HepG2 (cell line): Measurements from ENCODE around the gene RAD21L1. TPM values are rescaled to one million over a fixed set of nuclear protein-coding genes. Genes with fewer than 3 reads are reported as not detected.
A peak's percentile ranks its signal among the peaks of the same experiment; 100 is the strongest.

Experiments used
- CC2D1A ChIP-seq: sonication (generic); formaldehyde crosslinking; IDR thresholded peaks from 2 replicates; pipeline ENCODE4 v1.8.1; 2023; ENCODE audit warnings: mild to moderate bottlenecking, missing genetic modification reagents
- ELF3 ChIP-seq: IDR thresholded peaks from 2 replicates; pipeline ENCODE4 v1.6.1; 2016; ENCODE audit warnings: missing genetic modification reagents, missing compliant biosample characterization
- FOSL2 ChIP-seq: sonication (generic); formaldehyde crosslinking; IDR thresholded peaks from 2 replicates; pipeline ENCODE4 v1.4.0; 2020; ENCODE audit warnings: missing genetic modification reagents
- HOMEZ ChIP-seq: IDR thresholded peaks from 2 replicates; pipeline ENCODE4 v1.6.1; 2016; ENCODE audit warnings: low read depth
- PPARG ChIP-seq: conservative IDR thresholded peaks from 2 replicates; pipeline ENCODE4 v1.6.1; 2016; ENCODE audit warnings: missing biosample characterization, missing genetic modification reagents
- THAP9 ChIP-seq: sonication (generic); formaldehyde crosslinking; IDR thresholded peaks from 2 replicates; pipeline ENCODE4; 2020; ENCODE audit warnings: missing genetic modification reagents, mild to moderate bottlenecking, borderline replicate concordance
- ZKSCAN1 ChIP-seq: fragments of 150-350 bp; IDR thresholded peaks from 2 replicates; pipeline ENCODE4 v1.6.1; 2014; ENCODE audit warnings: low read length
- ZNF501 ChIP-seq: sonication (generic); formaldehyde crosslinking; IDR thresholded peaks from 2 replicates; pipeline ENCODE4 v1.5.1; 2020; ENCODE audit warnings: mild to moderate bottlenecking, moderate library complexity, missing genetic modification reagents
- ZNF558 ChIP-seq: sonication (generic); formaldehyde crosslinking; IDR thresholded peaks from 2 replicates; pipeline ENCODE4 v1.9.0; 2022; ENCODE audit warnings: mild to moderate bottlenecking, missing genetic modification reagents, borderline replicate concordance
- ZNF614 ChIP-seq: IDR thresholded peaks from 2 replicates; pipeline ENCODE4 v1.6.1; 2018; ENCODE audit warnings: missing biosample characterization, missing genetic modification reagents, inconsistent platforms, borderline replicate concordance
- polyA plus RNA-seq, 8 experiments: library from polyadenylated mRNA; depleted of rRNA in 3 of 8; stranded (reverse) in 7 of 8; unstranded in 1 of 8; fragments of >200 nt; fragmentation: Illumina TruSeq in 4 of 8; extraction: Trizol in 4 of 8; gene quantifications; 2 replicates each; pipeline versions ENCODE4 v1.2.1 to v1.2.3, GENCODE V29; 2011 to 2016; ENCODE audit warnings: low read depth in 4 of 8, missing spikeins in 1 of 8, mixed read lengths in 1 of 8; ENCODE audit not compliant: insufficient read depth in 1 of 8
- total RNA-seq, 5 experiments: library from RNA; depleted of rRNA; stranded (reverse); fragments of >200 nt; fragmentation: Illumina TruSeq; extraction: Trizol; gene quantifications; 2 replicates each; pipeline ENCODE4 v1.2.3, GENCODE V29; 2016; ENCODE audit warnings: low read depth in 1 of 5
- TF ChIP-seq, protein P1 (sequence below): sonication (generic); formaldehyde crosslinking; IDR thresholded peaks from 2 replicates; pipeline ENCODE4 v1.5.0; 2020; ENCODE audit warnings: mild to moderate bottlenecking, missing genetic modification reagents, moderate library complexity
- TF ChIP-seq, protein P2 (sequence below): IDR thresholded peaks from 2 replicates; pipeline ENCODE4 v1.6.1; 2016; ENCODE audit warnings: missing compliant biosample characterization, missing genetic modification reagents, borderline replicate concordance
- TF ChIP-seq, protein P3 (sequence below): sonication (generic); formaldehyde crosslinking; IDR thresholded peaks from 2 replicates; pipeline ENCODE4 v1.4.0; 2020; ENCODE audit warnings: mild to moderate bottlenecking, missing genetic modification reagents
- TF ChIP-seq, protein P4 (sequence below): sonication (generic); formaldehyde crosslinking; IDR thresholded peaks from 2 replicates; pipeline ENCODE4 v1.5.0; 2020; ENCODE audit warnings: missing genetic modification reagents, mild to moderate bottlenecking, borderline replicate concordance

The RAD21L1 gene
- total and polyA plus RNA-seq, 2 of the 13 experiments (the other 11 are each of a cell fraction or from before 2014, with no cell fraction given), result not detected

- TF ChIP-seq, protein P1, sequence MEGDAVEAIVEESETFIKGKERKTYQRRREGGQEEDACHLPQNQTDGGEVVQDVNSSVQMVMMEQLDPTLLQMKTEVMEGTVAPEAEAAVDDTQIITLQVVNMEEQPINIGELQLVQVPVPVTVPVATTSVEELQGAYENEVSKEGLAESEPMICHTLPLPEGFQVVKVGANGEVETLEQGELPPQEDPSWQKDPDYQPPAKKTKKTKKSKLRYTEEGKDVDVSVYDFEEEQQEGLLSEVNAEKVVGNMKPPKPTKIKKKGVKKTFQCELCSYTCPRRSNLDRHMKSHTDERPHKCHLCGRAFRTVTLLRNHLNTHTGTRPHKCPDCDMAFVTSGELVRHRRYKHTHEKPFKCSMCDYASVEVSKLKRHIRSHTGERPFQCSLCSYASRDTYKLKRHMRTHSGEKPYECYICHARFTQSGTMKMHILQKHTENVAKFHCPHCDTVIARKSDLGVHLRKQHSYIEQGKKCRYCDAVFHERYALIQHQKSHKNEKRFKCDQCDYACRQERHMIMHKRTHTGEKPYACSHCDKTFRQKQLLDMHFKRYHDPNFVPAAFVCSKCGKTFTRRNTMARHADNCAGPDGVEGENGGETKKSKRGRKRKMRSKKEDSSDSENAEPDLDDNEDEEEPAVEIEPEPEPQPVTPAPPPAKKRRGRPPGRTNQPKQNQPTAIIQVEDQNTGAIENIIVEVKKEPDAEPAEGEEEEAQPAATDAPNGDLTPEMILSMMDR (CRISPR knock-in tag), result peak; percentile 99
- TF ChIP-seq PPARG, result peak; percentile 58; the same call in 1 of the 2 replicates
- TF ChIP-seq ZNF614 (CRISPR knock-in tag), result 0 out of 2 replicates have a peak, but pooled peaks have one; percentile 71
- peak; percentile 66 for TF ChIP-seq FOSL2 (CRISPR knock-in tag)
- TF ChIP-seq, protein P2, sequence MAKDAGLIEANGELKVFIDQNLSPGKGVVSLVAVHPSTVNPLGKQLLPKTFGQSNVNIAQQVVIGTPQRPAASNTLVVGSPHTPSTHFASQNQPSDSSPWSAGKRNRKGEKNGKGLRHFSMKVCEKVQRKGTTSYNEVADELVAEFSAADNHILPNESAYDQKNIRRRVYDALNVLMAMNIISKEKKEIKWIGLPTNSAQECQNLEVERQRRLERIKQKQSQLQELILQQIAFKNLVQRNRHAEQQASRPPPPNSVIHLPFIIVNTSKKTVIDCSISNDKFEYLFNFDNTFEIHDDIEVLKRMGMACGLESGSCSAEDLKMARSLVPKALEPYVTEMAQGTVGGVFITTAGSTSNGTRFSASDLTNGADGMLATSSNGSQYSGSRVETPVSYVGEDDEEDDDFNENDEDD, result peak; percentile 84; the same call in 1 of the 2 replicates
- TF ChIP-seq HOMEZ (CRISPR knock-in tag), result peak; percentile 45; the same call in 1 of the 2 replicates
- TF ChIP-seq ZNF501, result peak; percentile 75
- TF ChIP-seq, protein P3, sequence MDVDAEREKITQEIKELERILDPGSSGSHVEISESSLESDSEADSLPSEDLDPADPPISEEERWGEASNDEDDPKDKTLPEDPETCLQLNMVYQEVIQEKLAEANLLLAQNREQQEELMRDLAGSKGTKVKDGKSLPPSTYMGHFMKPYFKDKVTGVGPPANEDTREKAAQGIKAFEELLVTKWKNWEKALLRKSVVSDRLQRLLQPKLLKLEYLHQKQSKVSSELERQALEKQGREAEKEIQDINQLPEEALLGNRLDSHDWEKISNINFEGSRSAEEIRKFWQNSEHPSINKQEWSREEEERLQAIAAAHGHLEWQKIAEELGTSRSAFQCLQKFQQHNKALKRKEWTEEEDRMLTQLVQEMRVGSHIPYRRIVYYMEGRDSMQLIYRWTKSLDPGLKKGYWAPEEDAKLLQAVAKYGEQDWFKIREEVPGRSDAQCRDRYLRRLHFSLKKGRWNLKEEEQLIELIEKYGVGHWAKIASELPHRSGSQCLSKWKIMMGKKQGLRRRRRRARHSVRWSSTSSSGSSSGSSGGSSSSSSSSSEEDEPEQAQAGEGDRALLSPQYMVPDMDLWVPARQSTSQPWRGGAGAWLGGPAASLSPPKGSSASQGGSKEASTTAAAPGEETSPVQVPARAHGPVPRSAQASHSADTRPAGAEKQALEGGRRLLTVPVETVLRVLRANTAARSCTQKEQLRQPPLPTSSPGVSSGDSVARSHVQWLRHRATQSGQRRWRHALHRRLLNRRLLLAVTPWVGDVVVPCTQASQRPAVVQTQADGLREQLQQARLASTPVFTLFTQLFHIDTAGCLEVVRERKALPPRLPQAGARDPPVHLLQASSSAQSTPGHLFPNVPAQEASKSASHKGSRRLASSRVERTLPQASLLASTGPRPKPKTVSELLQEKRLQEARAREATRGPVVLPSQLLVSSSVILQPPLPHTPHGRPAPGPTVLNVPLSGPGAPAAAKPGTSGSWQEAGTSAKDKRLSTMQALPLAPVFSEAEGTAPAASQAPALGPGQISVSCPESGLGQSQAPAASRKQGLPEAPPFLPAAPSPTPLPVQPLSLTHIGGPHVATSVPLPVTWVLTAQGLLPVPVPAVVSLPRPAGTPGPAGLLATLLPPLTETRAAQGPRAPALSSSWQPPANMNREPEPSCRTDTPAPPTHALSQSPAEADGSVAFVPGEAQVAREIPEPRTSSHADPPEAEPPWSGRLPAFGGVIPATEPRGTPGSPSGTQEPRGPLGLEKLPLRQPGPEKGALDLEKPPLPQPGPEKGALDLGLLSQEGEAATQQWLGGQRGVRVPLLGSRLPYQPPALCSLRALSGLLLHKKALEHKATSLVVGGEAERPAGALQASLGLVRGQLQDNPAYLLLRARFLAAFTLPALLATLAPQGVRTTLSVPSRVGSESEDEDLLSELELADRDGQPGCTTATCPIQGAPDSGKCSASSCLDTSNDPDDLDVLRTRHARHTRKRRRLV (CRISPR knock-in tag), result no peak
- no peak for TF ChIP-seq THAP9 (CRISPR knock-in tag)
- TF ChIP-seq, protein P4, sequence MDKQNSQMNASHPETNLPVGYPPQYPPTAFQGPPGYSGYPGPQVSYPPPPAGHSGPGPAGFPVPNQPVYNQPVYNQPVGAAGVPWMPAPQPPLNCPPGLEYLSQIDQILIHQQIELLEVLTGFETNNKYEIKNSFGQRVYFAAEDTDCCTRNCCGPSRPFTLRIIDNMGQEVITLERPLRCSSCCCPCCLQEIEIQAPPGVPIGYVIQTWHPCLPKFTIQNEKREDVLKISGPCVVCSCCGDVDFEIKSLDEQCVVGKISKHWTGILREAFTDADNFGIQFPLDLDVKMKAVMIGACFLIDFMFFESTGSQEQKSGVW, result no peak
- peak; percentile 32; the same call in 1 of the 2 replicates for TF ChIP-seq ZKSCAN1
- TF ChIP-seq ZNF558 (CRISPR knock-in tag), result no peak
- TF ChIP-seq CC2D1A (CRISPR knock-in tag), result no peak
- peak; percentile 93 for TF ChIP-seq ELF3 (CRISPR knock-in tag)
These were observed 13.0 kb upstream of the RAD21L1 start (continued) for GRCh38 chr20:1212607-1213396.
